ENCODE measurements around the gene YJEFN3. TPM values are rescaled to one million over a fixed set of nuclear protein-coding genes. Genes with fewer than 3 reads are reported as not detected.

YJEFN3 gene
- polyA plus RNA-seq, 1 experiment, result 1.2 TPM

DNA sequence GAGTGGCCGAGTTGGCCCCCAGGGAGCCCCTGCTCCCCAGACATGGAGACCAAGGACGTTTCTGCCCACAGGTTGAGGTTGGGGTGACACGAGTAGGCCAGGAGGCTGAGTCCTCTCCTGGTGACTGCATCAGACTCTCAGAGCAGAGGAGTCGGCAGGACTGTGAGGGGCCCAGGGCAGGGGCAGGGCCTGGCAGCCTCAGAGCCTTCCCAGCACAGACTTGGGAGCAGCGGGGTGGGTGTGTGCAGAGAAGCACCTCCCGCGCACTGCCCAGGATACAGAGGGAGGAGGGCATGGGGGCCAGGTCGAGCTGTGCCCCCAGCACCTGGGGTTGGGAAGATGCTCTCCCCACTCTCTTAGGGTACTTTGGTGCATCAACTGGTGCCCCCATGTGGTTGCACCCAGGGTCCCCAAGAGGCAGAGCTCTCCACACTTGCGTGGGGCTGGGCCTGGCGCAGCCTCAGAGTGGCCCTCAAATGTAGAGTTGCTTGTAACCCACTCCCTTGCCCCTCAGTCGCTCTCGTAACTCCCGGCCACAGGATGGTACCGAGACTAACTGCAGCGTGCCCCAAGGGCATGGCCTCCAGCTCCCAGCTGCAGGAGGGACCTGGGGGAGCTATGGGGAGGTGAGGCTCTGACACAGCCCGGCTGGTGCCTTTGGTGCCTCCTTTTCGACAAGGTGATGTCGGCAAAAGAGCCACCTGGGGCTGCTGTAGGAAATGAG is 29.3 kb upstream of the YJEFN3 start:
- TF ChIP-seq, protein P1, sequence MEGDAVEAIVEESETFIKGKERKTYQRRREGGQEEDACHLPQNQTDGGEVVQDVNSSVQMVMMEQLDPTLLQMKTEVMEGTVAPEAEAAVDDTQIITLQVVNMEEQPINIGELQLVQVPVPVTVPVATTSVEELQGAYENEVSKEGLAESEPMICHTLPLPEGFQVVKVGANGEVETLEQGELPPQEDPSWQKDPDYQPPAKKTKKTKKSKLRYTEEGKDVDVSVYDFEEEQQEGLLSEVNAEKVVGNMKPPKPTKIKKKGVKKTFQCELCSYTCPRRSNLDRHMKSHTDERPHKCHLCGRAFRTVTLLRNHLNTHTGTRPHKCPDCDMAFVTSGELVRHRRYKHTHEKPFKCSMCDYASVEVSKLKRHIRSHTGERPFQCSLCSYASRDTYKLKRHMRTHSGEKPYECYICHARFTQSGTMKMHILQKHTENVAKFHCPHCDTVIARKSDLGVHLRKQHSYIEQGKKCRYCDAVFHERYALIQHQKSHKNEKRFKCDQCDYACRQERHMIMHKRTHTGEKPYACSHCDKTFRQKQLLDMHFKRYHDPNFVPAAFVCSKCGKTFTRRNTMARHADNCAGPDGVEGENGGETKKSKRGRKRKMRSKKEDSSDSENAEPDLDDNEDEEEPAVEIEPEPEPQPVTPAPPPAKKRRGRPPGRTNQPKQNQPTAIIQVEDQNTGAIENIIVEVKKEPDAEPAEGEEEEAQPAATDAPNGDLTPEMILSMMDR (IDR thresholded peaks at IDR 0.05; ENCODE audit: low read depth, low read length), result no peak
- ChIA-PET POLR2A (no interaction called here), CTCF (no interaction called here)
- no peak for DNase-seq (ENCODE audit: low read depth, low spot score)
- Histone ChIP-seq H3K9me3 (ENCODE audit: control insufficient read depth, insufficient read depth, low read length) (no peaks in the 10 kb centered on the region; the same call in 1 of the 2 replicates), H3K4me3 (ENCODE audit: low read depth, low read length) (no peak overlapping the region), H3K27ac (ENCODE audit: low read depth, low read length) (no peak overlapping the region), H3K27me3 (ENCODE audit: control insufficient read depth, insufficient read depth, low read length) (no peaks in the 10 kb centered on the region)

DNA sequence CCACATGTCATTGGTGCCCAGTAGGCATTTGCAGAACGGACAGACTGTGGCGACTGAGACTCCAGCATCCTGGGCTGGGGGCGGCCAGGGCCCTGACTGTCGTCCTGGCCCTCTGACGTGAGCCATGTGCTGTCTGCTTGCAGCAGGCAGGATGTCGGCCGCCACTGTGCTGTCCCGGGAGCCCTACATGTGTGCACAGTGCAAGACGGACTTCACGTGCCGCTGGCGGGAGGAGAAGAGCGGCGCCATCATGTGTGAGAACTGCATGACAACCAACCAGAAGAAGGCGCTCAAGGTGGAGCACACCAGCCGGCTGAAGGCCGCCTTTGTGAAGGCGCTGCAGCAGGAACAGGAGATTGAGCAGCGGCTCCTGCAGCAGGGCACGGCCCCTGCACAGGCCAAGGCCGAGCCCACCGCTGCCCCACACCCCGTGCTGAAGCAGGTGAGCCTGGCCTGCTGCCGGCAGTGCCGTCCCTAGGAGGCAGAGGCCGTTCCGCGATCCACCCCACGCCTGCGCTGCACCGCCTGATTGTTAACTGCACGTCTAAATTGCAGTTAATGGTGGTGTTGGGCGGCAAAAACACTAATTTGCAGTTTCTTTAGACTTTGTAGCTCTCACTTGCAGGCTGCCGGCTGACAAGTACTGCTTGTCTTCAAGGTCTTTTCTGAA is 27.6 kb upstream of the YJEFN3 start:
- H3K27ac ChIP-seq (ENCODE audit: low read depth, low read length), result no peak overlapping the region
- no peaks in the 10 kb centered on the region; the same call in 1 of the 2 replicates for H3K9me3 ChIP-seq (ENCODE audit: control insufficient read depth, insufficient read depth, low read length)
- H3K27me3 ChIP-seq (ENCODE audit: control insufficient read depth, insufficient read depth, low read length), result no peaks in the 10 kb centered on the region
- H3K4me3 ChIP-seq (ENCODE audit: low read depth, low read length), result no peak overlapping the region
- CTCF ChIA-PET, result no interaction called here
- POLR2A ChIA-PET, result no interaction called here
- TF ChIP-seq, protein P1 (IDR thresholded peaks at IDR 0.05; ENCODE audit: low read depth, low read length), result no peak
- no peak for DNase-seq (ENCODE audit: low read depth, low spot score)

- ChIA-PET CTCF (no interaction called here), POLR2A (no interaction called here)
- H3K9me3 ChIP-seq (ENCODE audit: control insufficient read depth, insufficient read depth, low read length), result no peaks in the 10 kb centered on the region; the same call in 1 of the 2 replicates
- no peak overlapping the region for H3K27ac ChIP-seq (ENCODE audit: low read depth, low read length)
- no peaks in the 10 kb centered on the region for H3K27me3 ChIP-seq (ENCODE audit: control insufficient read depth, insufficient read depth, low read length)
- TF ChIP-seq, protein P1 (IDR thresholded peaks at IDR 0.05; ENCODE audit: low read depth, low read length), result no peak
- H3K4me3 ChIP-seq (ENCODE audit: low read depth, low read length), result no peak overlapping the region
- DNase-seq (ENCODE audit: low read depth, low spot score), result no peak
Observed at GRCh38 chr19:19501798-19502197, 26.9 kb upstream of the YJEFN3 start.

- TF ChIP-seq, protein P1 (IDR thresholded peaks at IDR 0.05; ENCODE audit: low read depth, low read length), result no peak
- Histone ChIP-seq H3K9me3 (ENCODE audit: control insufficient read depth, insufficient read depth, low read length) (no peaks in the 10 kb centered on the region; the same call in 1 of the 2 replicates), H3K4me3 (ENCODE audit: low read depth, low read length) (no peak overlapping the region), H3K27ac (ENCODE audit: low read depth, low read length) (no peak overlapping the region), H3K27me3 (ENCODE audit: control insufficient read depth, insufficient read depth, low read length) (no peaks in the 10 kb centered on the region)
- ChIA-PET POLR2A (no interaction called here), CTCF (no interaction called here)
- no peak for DNase-seq (ENCODE audit: low read depth, low spot score)
Observed at GRCh38 chr19:19502281-19502680, 26.4 kb upstream of the YJEFN3 start.

All from AG04450 (cell line).